NCI-H1930 (cell line): ENCODE data around the gene SH2D3C.
"Not testable (repeated sequence)": the region's sequence is repeated elsewhere in the genome, so short reads cannot be mapped to it uniquely, and the experiment has no call there.

Source experiments
- DNase-seq, 2 experiments: peaks; one replicate each; lab custom pipeline; 2025; lab: John Stamatoyannopoulos, UW

Gene SH2D3C

GRCh38 chr9:127783111-127784008 is 4.9 kb upstream of the SH2D3C start:
- no peak for DNase-seq

GRCh38 chr9:127781806-127782205 is 3.3 kb upstream of the SH2D3C start:
- no peak for DNase-seq

- not testable (repeated sequence) for DNase-seq
These were observed 2.4 kb upstream of the SH2D3C start for GRCh38 chr9:127780909-127781308.

- DNase-seq = no peak
These were observed 1.8 kb upstream of the SH2D3C start for GRCh38 chr9:127780126-127780885.

GRCh38 chr9:127779136-127779981 is 893 bp upstream of the SH2D3C start:
- no peak for DNase-seq

GRCh38 chr9:127777368-127777980 is 992 bp downstream of the SH2D3C start:
- no peak for DNase-seq

- DNase-seq = no peak
These were observed 1.6 kb downstream of the SH2D3C start for GRCh38 chr9:127776924-127777289.

- no peak for DNase-seq
These were observed 2.1 kb downstream of the SH2D3C start for GRCh38 chr9:127776195-127776923.

- DNase-seq = no peak
These were observed 4.5 kb downstream of the SH2D3C start for GRCh38 chr9:127773981-127774380.

- DNase-seq = no peak
These were observed 5.2 kb downstream of the SH2D3C start for GRCh38 chr9:127773272-127773671.

- no peak for DNase-seq
These were observed 5.9 kb downstream of the SH2D3C start for GRCh38 chr9:127772603-127773002.

- DNase-seq = no peak
These were observed 6.8 kb downstream of the SH2D3C start for GRCh38 chr9:127771570-127772189.

GRCh38 chr9:127770905-127771569 is 7.4 kb downstream of the SH2D3C start:
- peak; percentile 90 to 94 for DNase-seq

GRCh38 chr9:127770583-127770904 is 7.9 kb downstream of the SH2D3C start:
- DNase-seq = no peak

- DNase-seq = no peak
These were observed 8.4 kb downstream of the SH2D3C start for GRCh38 chr9:127769929-127770582.

- DNase-seq = no peak
These were observed 9.4 kb downstream of the SH2D3C start for GRCh38 chr9:127769101-127769500.

GRCh38 chr9:127768698-127769097 is 9.8 kb downstream of the SH2D3C start:
- DNase-seq = no peak

- DNase-seq = no peak
These were observed 10.5 kb downstream of the SH2D3C start for GRCh38 chr9:127767909-127768331.

GRCh38 chr9:127767410-127767809 is 11.1 kb downstream of the SH2D3C start:
- no peak for DNase-seq

- no peak for DNase-seq
These were observed 13.0 kb downstream of the SH2D3C start for GRCh38 chr9:127765418-127765817.
